NCI-H2081 treated with DMSO at 0.1 percent for 48 hours (cell line): ENCODE data around the gene SZT2.
"Not testable (repeated sequence)": the region's sequence is repeated elsewhere in the genome, so short reads cannot be mapped to it uniquely, and the experiment has no call there.

Source experiments
- DNase-seq: peaks from one replicate; lab custom pipeline; 2025; lab: John Stamatoyannopoulos, UW

SZT2 gene

GRCh38 chr1:43454270-43455011 is 64.7 kb downstream of the SZT2 start:
- peak; percentile 87 for DNase-seq

GRCh38 chr1:43455213-43455889 is 65.7 kb downstream of the SZT2 start:
- DNase-seq, result no peak

DNA sequence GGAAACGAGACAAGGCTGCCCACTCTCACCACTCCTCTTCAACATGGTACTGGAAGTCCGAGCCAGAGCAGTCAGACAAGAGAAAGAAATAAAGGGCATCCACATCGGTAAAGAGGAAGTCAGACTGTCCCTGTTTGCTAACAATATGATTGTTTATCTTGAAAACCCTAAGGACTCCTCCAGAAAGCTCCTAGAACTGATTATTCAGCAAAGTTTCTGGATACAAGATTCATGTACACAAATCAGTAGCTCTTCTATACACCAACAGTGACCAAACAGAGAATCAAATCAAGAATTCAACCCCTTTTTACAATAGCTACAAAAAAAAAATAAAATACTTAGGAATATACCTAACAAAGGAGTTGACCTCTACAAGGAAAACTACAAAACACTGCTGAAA is 68.7 kb downstream of the SZT2 start:
- DNase-seq, result not testable (repeated sequence)

DNA sequence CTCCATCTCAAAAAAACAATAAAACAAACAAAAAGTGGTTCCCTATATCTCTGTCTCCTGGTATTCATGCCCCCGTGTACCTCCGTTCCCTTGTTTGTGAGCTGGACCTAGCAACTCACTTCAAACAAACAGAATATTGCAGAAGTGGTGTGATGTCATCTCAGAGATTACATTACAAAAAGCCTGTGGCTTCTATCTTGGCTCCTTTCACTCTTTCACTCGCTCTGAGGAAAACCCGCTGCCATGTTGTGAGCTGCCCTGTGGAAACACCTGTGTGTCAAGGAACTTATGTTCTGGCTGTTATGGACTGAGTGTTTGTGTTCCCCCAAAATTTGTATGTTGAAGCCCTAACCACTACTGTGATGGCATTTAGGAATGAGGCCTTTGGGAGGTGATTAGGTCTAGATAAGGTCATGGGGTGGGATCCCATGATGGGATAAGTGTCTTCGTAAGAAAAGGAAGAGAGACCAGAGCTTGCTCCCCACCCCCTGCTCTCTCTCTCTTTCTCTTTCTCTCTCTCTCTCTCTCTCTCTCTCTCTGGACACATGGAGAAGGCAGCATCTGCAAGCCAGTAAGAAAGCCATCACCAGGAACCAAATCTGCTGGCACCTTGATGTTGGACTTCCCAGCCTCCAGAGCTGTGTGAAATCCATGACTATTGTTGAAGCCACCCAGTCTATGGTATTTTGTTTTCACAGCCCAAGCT is 71.4 kb downstream of the SZT2 start:
- no peak for DNase-seq

DNA sequence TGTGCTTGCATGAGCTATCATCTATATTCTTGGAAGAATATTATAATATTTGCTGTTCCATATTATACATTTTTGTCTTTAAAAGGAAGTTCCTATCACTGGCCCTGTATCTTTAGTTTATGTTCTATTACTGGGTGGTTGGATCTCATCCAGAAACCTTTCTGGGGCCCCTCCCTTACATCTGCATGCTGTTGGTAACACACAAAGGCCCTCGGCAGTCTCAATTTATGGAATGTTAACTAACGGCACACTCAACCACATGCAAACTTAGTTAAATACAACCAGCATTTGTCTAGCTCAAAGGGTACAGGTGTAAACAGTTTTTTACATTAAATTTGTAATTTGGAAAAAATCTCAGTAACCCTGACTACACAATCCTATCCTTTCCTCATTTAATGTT is 73.8 kb downstream of the SZT2 start:
- DNase-seq, result no peak

GRCh38 chr1:43464681-43465504 is 75.2 kb downstream of the SZT2 start:
- no peak for DNase-seq

- DNase-seq, result no peak
Measured at GRCh38 chr1:43465505-43466067, 75.9 kb downstream of the SZT2 start.

DNA sequence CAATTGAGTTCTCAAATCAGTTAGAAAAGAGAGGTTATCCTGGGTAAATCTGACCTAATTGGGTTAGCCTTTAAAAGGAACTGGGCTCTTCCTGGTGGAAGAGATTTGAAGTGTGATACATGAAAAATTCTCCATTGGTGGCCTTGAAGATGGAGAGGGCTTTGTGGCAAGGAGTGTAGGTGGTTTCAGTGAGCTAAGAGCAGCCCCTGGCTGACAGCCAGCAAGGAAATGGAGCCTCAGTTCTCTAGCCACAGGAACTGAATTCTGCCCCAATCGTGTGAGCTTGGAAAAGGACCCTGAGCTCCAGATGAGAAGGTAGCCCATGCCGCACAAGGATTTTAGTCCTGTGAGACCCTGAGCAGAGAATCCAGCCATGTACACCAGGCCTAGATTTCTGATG is 76.7 kb downstream of the SZT2 start:
- no peak for DNase-seq

DNA sequence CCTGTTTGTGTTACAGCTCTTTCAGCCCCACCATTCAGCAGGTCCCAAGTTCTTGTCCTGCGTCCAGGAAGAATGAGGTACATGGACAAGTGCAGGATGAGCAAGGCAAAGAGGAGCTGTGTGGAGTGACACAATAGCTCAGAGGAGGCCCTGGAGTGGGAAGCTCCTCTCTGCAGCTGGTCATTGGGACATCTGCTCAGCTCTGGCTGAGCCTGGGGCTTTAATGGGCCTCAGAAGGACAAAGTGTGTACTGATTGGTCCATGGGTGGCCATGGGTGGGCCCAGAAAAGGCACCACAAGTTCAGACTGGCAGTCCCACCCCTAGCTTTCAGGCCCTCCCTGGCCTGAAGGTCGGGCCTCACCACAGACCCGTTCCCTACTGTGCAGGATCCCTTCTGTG is 78.7 kb downstream of the SZT2 start:
- DNase-seq, result no peak

GRCh38 chr1:43469932-43470331 is 80.2 kb downstream of the SZT2 start:
- DNase-seq, result no peak

DNA sequence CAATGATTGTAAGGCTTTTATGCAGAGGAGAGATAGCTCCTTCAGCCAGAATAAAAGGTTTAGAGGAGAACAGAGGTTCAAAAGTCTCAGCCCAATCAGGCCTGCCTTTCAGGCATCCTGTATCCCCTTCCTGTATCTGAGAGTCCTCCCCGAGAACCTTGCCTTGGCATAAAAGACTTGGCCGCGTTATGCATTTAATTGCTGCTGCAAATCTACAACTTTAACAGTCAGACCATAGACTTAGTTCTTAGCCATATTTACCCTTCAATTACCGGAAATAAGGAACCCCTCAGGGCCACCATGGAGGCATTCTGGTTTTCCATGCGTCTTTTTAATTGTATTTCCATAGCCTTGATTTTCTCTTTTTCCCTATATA is 82.4 kb downstream of the SZT2 start:
- no peak for DNase-seq

DNA sequence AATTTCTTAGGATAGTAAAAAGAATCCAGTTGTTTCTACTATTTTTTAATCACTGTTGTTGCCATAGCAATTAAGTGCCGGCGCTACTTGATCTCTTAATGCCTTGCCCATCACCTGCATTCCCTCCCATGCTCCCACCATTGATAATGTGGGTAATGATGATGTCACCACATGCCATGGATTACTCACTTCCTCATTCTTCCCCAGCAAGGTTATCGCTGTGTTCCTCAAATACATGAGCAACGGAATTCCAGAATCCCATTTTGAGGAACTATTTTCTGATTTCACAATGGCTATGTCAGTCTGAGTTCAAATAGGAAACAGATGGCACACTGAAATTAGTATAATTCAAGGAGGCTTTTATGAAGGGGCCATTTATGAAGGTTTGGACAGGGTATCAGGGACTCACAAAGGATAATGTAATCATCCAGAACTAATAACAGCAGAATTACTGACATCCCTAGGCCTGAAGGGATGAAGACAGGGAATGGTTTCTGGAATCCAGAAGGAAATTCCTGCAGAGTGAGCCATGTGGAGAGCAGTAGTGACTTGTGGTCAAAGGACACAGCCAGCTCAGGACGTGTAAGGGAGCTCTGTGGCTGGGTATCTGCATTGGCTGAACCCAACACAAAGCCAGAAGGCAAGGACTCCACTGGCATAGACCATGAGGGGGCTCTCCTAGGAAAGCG is 82.9 kb downstream of the SZT2 start:
- not testable (repeated sequence) for DNase-seq

GRCh38 chr1:43473463-43473862 is 83.8 kb downstream of the SZT2 start:
- no peak for DNase-seq

DNA sequence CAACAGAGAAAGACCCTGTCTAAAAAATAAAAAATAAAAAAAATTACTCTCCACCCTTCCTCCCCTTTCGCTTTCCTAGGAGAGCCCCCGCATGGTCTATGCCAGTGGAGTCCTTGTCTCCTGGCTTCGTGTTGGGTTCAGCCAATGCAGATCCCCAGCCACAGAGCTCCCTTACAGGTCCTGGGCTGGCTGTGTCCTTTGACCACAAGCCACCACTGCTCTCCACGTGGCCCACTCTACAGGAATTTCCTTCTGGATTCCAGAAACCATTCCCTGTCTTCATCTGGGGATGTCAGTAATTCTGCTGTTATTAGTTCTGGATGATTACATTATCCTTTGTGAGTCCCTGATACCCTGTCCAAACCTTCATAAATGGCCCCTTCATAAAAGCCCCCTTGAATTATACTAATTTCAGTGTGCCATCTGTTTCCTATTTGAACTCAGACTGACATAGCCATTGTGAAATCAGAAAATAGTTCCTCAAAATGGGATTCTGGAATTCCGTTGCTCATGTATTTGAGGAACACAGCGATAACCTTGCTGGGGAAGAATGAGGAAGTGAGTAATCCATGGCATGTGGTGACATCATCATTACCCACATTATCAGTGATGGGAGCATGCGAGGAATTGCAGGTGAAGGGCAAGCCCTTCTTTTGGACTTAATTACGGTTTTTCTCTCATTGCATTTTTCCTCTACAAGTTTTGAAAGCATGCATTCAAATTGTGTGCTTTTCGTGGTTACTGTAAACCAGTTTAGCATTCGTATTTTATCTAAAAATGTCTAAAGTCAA is 86.1 kb downstream of the SZT2 start:
- DNase-seq, result not testable (repeated sequence)

DNA sequence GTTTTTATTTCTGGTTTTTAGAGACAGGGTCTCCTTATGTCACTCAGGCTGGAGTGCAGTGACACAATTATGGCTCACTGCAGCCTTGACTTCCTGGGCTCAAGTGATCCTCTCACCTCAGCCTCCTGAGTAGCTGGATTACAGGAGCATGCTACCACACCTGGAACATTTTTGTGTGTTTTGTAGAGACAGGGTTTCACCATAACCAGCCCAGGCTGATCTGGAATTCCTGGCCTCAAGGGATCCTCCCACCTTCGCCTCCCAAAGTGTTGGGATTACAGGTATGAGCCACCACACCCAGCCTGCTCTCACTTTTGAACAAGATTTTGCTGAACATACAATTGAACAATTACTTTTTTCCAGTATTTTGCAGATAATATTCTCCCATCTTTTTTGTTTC is 88.0 kb downstream of the SZT2 start:
- no peak for DNase-seq

DNA sequence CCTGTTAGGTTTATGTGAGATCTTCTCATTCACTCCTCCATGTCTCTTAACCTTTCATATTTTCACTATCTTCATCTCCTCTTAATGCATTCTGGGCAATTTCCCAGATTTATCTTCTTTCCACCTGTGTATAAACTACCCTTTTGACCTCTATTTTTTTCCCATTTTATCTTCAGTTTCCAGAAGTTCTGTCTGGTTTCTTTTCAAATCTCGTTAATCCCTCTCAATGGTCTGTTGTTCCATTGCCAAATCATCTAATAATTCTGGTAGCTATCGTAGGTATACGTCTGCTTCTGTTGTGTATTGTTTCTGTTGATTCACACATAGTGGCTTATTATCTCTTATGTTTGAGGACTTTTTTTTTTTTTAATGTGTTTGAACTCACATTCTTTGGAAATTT is 89.7 kb downstream of the SZT2 start:
- DNase-seq, result no peak

DNA sequence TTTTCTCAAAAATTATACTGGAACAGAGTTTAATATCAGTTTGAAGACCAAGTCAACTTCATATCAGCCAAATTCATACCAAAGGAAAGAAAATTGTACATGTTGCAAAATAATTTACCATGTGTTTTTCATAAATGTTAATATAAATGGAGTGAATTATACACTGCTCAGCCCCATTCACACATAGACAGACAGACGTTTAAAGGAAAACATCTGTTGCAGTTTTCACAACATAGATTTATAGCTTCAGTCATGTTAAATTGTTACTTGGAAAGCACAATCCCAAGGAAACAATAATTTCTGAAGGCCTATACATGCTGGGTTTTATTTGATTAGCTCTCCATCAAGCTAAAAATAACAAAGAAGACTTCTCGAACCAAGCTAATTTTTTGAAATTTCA is 91.8 kb downstream of the SZT2 start:
- no peak for DNase-seq

- no peak for DNase-seq
Measured at GRCh38 chr1:43482215-43482614, 92.5 kb downstream of the SZT2 start.

GRCh38 chr1:43484367-43484766 is 94.7 kb downstream of the SZT2 start:
- no peak for DNase-seq

GRCh38 chr1:43488165-43488564 is 98.5 kb downstream of the SZT2 start:
- DNase-seq, result no peak

DNA sequence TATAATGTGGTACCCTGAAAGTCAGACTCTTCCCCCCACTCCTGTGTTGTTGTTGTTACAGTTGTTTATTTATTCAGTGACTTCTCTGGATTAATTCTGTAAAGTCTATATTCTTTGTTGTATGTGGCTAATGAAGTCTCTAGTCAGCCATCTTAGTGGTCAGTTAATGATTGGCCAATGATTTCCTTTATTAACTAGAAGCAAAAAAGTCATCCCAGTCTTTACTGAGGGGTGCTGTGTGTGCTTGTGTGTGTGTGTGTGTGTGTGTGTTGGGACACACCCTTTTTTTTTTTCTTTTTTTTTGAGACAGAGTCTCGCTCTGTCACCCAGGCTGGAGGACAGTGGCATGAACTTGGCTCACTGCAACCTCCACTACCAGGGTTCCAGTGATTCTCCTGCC is 101.4 kb downstream of the SZT2 start:
- no peak for DNase-seq
